H1 (cell line): ENCODE data around the gene MAPRE2. TPM values are rescaled to one million over a fixed set of nuclear protein-coding genes. Genes with fewer than 3 reads are reported as not detected.

Source experiments
- CTCF ChIA-PET: fragments of 300-600 bp; sonication (Branson Sonifier 250); formaldehyde crosslinking; loops from one replicate; lab custom pipeline; 2021; ENCODE audit not compliant: partially characterized antibody; lab: Charles Lee
- POLR2A ChIA-PET: fragments of 300-600 bp; sonication (Branson Sonifier 250); formaldehyde crosslinking; loops from one replicate; lab custom pipeline; 2021; ENCODE audit warnings: inconsistent platforms; ENCODE audit not compliant: partially characterized antibody; lab: Charles Lee
- DNase-seq, 2 experiments: peaks; one replicate each; pipeline versions ENCODE4 v3.0.0 to v3.0.0-alpha.2; 2010 to 2022; ENCODE audit warnings: low spot score in 2 of 2, low read depth in 1 of 2, mixed read lengths in 1 of 2
- FAIRE-seq: peaks from 2 replicates; lab custom pipeline; 2011; peaks lifted over from hg19 to GRCh38; lab: Jason Lieb, UNC
- H2AFZ ChIP-seq: 2 replicates; pipeline ENCODE4 v1.8.1; 2012; ENCODE audit warnings: low read length, inconsistent platforms
- H2AK5ac ChIP-seq: 2 replicates; pipeline ENCODE4 v1.6.1; 2013; ENCODE audit warnings: low read depth, low read length
- H2BK120ac ChIP-seq: replicated peaks from 2 replicates; pipeline ENCODE3; 2013; ENCODE audit warnings: low read depth, low read length, inconsistent platforms
- H2BK12ac ChIP-seq: 2 replicates; pipeline ENCODE4 v1.6.1; 2013; ENCODE audit warnings: low read depth, low read length
- H2BK15ac ChIP-seq: 2 replicates; pipeline ENCODE4 v1.6.1; 2013; ENCODE audit warnings: low read length
- H2BK20ac ChIP-seq: 2 replicates; pipeline ENCODE4 v1.6.1; 2013; ENCODE audit warnings: low read length
- H2BK5ac ChIP-seq: 2 replicates; pipeline ENCODE4 v1.6.1; 2013; ENCODE audit warnings: low read depth, low read length
- H3K14ac ChIP-seq: 2 replicates; pipeline ENCODE4 v1.6.1; 2013; ENCODE audit warnings: inconsistent platforms; ENCODE audit not compliant: insufficient read length
- H3K18ac ChIP-seq: 2 replicates; pipeline ENCODE4 v1.6.1; 2013; ENCODE audit warnings: low read length; ENCODE audit errors: extremely low read depth
- H3K23ac ChIP-seq: 2 replicates; pipeline ENCODE4 v1.6.1; 2013; ENCODE audit warnings: inconsistent platforms; ENCODE audit not compliant: insufficient read length
- H3K23me2 ChIP-seq: 2 replicates; pipeline ENCODE4 v1.6.1; 2013; ENCODE audit warnings: low read depth, low read length
- H3K27ac ChIP-seq: 2 replicates; pipeline ENCODE4 v1.6.1; 2011; ENCODE audit warnings: low read depth, low read length, inconsistent platforms
- H3K27me3 ChIP-seq, 4 experiments: replicated peaks in 1 of 4; 1 replicate in 1 of 4; 2 replicates in 3 of 4; pipeline versions ENCODE4 v1.6.1 to v1.8.1; 2011 to 2013; ENCODE audit warnings: low read length in 3 of 4, mild to moderate bottlenecking in 3 of 4, inconsistent platforms in 2 of 4, mixed read lengths in 2 of 4, moderate library complexity in 1 of 4; ENCODE audit not compliant: control insufficient read depth in 3 of 4, insufficient read depth in 3 of 4; ENCODE audit errors: extremely low read depth in 1 of 4
- H3K36me3 ChIP-seq, 4 experiments: 2 replicates each; pipeline versions ENCODE4 v1.6.1 to v1.8.1; 2011 to 2013; ENCODE audit warnings: mild to moderate bottlenecking in 4 of 4, low read length in 3 of 4, moderate library complexity in 2 of 4, control low read depth in 1 of 4, inconsistent platforms in 1 of 4; ENCODE audit not compliant: insufficient read depth in 4 of 4, control insufficient read depth in 2 of 4
- H3K4ac ChIP-seq: replicated peaks from 2 replicates; pipeline ENCODE3; 2013; ENCODE audit warnings: low read length, low read depth, mixed read lengths, inconsistent platforms; ENCODE audit not compliant: insufficient read length
- H3K4me1 ChIP-seq, 4 experiments: replicated peaks in 1 of 4; 1 replicate in 1 of 4; 2 replicates in 3 of 4; pipeline versions ENCODE4 v1.6.1 to v1.8.1; 2011 to 2013; ENCODE audit warnings: low read length in 3 of 4, inconsistent platforms in 2 of 4, mixed read lengths in 1 of 4; ENCODE audit not compliant: insufficient read depth in 4 of 4, control insufficient read depth in 3 of 4
- H3K4me2 ChIP-seq, 2 experiments: 2 replicates each; pipeline versions ENCODE4 v1.6.1 to v1.8.1; 2011 to 2013; ENCODE audit warnings: low read depth in 2 of 2, low read length in 2 of 2, control low read depth in 1 of 2, inconsistent platforms in 1 of 2, mild to moderate bottlenecking in 1 of 2; ENCODE audit not compliant: insufficient read depth in 1 of 2
- H3K4me3 ChIP-seq, 4 experiments: fragments of 200-600, 300-600 bp in 1 of 4; sonication (generic), shearing (Covaris generic), sonication (Bioruptor Twin) in 1 of 4; 2 replicates each; pipeline versions ENCODE4 v1.5.1 to v1.8.1; 2011 to 2016; ENCODE audit warnings: low read length in 4 of 4, low read depth in 3 of 4, control low read depth in 2 of 4, inconsistent platforms in 2 of 4, mild to moderate bottlenecking in 2 of 4, mixed read lengths in 1 of 4, moderate library complexity in 1 of 4; ENCODE audit not compliant: insufficient read depth in 2 of 4; ENCODE audit errors: extremely low read depth in 1 of 4
- H3K56ac ChIP-seq: replicated peaks from 2 replicates; pipeline ENCODE3; 2013; ENCODE audit warnings: low read depth, mild to moderate bottlenecking, mixed read lengths, low read length, inconsistent platforms; ENCODE audit not compliant: insufficient read length
- H3K79me1 ChIP-seq: 2 replicates; pipeline ENCODE4 v1.6.1; 2013; ENCODE audit warnings: low read depth, low read length, control low read depth
- H3K79me2 ChIP-seq, 2 experiments: 2 replicates each; pipeline versions ENCODE4 v1.6.1 to v1.8.1; 2012 to 2013; ENCODE audit warnings: low read length in 2 of 2, mild to moderate bottlenecking in 2 of 2, inconsistent platforms in 1 of 2; ENCODE audit not compliant: insufficient read depth in 2 of 2, control insufficient read depth in 1 of 2
- H3K9ac ChIP-seq, 4 experiments: replicated peaks in 1 of 4; 1 replicate in 1 of 4; 2 replicates in 3 of 4; pipeline versions ENCODE4 v1.6.1 to v1.8.1; 2011 to 2013; ENCODE audit warnings: low read depth in 3 of 4, low read length in 3 of 4, control low read depth in 2 of 4, mild to moderate bottlenecking in 2 of 4, moderate library complexity in 2 of 4, inconsistent platforms in 1 of 4; ENCODE audit errors: extremely low read depth in 1 of 4
- H3K9me3 ChIP-seq, 2 experiments: 2 replicates each; pipeline versions ENCODE4 v1.6.1 to v1.8.1; 2012 to 2013; ENCODE audit warnings: mild to moderate bottlenecking in 2 of 2, moderate library complexity in 2 of 2, control low read depth in 1 of 2, inconsistent platforms in 1 of 2, low read depth in 1 of 2, low read length in 1 of 2, mixed read lengths in 1 of 2; ENCODE audit not compliant: insufficient read depth in 2 of 2
- H4K20me1 ChIP-seq, 2 experiments: replicated peaks in 1 of 2; 2 replicates each; pipeline versions ENCODE3 to v1.8.1; 2011 to 2013; ENCODE audit warnings: inconsistent platforms in 2 of 2, low read length in 2 of 2, mild to moderate bottlenecking in 1 of 2; ENCODE audit not compliant: insufficient read depth in 2 of 2, control insufficient read depth in 1 of 2
- H4K5ac ChIP-seq: 2 replicates; pipeline ENCODE4 v1.6.1; 2013; ENCODE audit warnings: low read length, low read depth, mixed read lengths, inconsistent platforms; ENCODE audit not compliant: insufficient read length
- H4K8ac ChIP-seq: 2 replicates; pipeline ENCODE4 v1.8.0; 2013; ENCODE audit warnings: mild to moderate bottlenecking, moderate library complexity, low read length, inconsistent platforms; ENCODE audit not compliant: insufficient read depth; ENCODE audit errors: extremely low read depth
- H4K91ac ChIP-seq: replicated peaks from 2 replicates; pipeline ENCODE3; 2013; ENCODE audit warnings: low read length, mixed read lengths, inconsistent platforms; ENCODE audit not compliant: insufficient read length
- BACH1 ChIP-seq: IDR thresholded peaks from 2 replicates; pipeline ENCODE4 v1.6.1; 2012; ENCODE audit warnings: low read length, improper control_type of control experiment
- CBX5 ChIP-seq: fragments of 300-800, 300-1000 bp; sonication (generic); IDR thresholded peaks from 2 replicates; pipeline ENCODE4 v1.7.1; 2016; ENCODE audit warnings: antibody characterized with exemption, low read length, low read depth
- JUN ChIP-seq: IDR thresholded peaks from 2 replicates; pipeline ENCODE4 v1.6.1; 2011; ENCODE audit warnings: low read depth, mild to moderate bottlenecking, improper control_type of control experiment, low read length
- POLR2AphosphoS5 ChIP-seq: IDR thresholded peaks from 2 replicates; pipeline ENCODE4 v1.6.1; 2011; ENCODE audit warnings: low read depth, low read length
- RFX5 ChIP-seq: IDR thresholded peaks from 2 replicates; pipeline ENCODE4 v1.6.1; 2011; ENCODE audit warnings: low read depth, low read length, improper control_type of control experiment, borderline replicate concordance
- SIN3A ChIP-seq, 2 experiments: IDR thresholded peaks in 1 of 2; conservative IDR thresholded peaks in 1 of 2; 2 replicates each; pipeline ENCODE4 v1.6.1; 2011 to 2012; ENCODE audit warnings: low read length in 2 of 2, improper control_type of control experiment in 1 of 2, low read depth in 1 of 2, mild to moderate bottlenecking in 1 of 2
- SUZ12 ChIP-seq: fragments of 200-600 bp; sonication (generic); IDR thresholded peaks from 2 replicates; pipeline ENCODE4 v1.6.1; 2012; ENCODE audit warnings: mild to moderate bottlenecking, inconsistent platforms, low read length, moderate library complexity, mixed read lengths
- ZNF274 ChIP-seq: IDR thresholded peaks from 2 replicates; pipeline ENCODE4 v1.7.0; 2012; ENCODE audit warnings: low read length, borderline replicate concordance; ENCODE audit errors: extremely low read depth
- WGBS, 2 experiments: shearing (Covaris generic) in 1 of 2; methylation state at CpG; one replicate each; pipeline versions ENCODE4 v1.1.6 to v1.1.7; 2013 to 2015; ENCODE audit warnings: low lambda C conversion rate in 2 of 2, mixed read lengths in 2 of 2, inconsistent platforms in 1 of 2, low coverage in 1 of 2, missing lambda C conversion rate in 1 of 2; ENCODE audit not compliant: insufficient replicate concordance in 2 of 2, insufficient coverage in 1 of 2, insufficient read length in 1 of 2; ENCODE audit errors: extremely low coverage in 1 of 2, missing lambda C conversion rate in 1 of 2; 5-methylcytosine and 5-hydroxymethylcytosine counted together
- polyA plus RNA-seq, 7 experiments: library from polyadenylated mRNA; depleted of rRNA in 3 of 7; stranded (reverse) in 5 of 7; unstranded in 2 of 7; fragments of >200 nt in 5 of 7; fragments of 200-250 nt in 2 of 7; gene quantifications; 1 replicate in 5 of 7; 2 replicates in 1 of 7; 4 replicates in 1 of 7; pipeline versions ENCODE4 v1.2.1 to v1.2.3, GENCODE V29; 2011 to 2013; ENCODE audit warnings: missing spikeins in 2 of 7, mixed read lengths in 2 of 7
- total RNA-seq: library from RNA; stranded (reverse); fragmentation: NEBNext Ultra II Directional; extraction: Animal tissue kit (Norgen Biotek cat#: 25700); gene quantifications from 2 replicates; pipeline ENCODE4 v1.2.1, GENCODE V29; 2021

Gene MAPRE2
- total and polyA plus RNA-seq, 2 of the 8 experiments (the other 6 are each of a cell fraction or from before 2014, with no cell fraction given): 32.6 to 33.1 TPM

DNA sequence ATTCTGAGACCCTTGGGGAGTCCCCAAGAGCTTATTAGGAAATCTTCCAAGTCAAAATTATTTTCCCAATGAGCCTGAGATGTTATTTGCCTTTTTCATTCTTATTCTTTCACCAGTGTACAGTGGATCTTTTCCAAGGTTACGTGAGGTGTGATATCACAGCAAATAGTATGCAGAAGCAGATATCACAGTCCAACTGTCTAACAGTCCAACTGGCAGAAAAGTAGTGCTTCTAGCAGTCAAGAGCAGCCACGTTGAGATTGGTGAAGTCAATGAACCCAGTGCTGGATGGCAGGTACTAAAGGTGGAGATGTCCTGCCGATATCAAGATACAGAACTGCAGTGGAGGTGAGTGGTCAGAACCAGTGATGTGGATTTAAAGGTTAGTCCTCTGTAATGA, 120.7 kb downstream of the MAPRE2 start:
- Histone ChIP-seq H3K4me1 (no peaks in the 10 kb centered on the region), H3K79me1 (no peaks in the 10 kb centered on the region), H3K4ac (no peak overlapping the region), H3K4me3 (no peak overlapping the region), H3K27ac (no peak overlapping the region), H3K23me2 (no peaks in the 10 kb centered on the region), H2BK12ac (no peak overlapping the region), H3K9me3 (no peaks in the 10 kb centered on the region), H4K5ac (no peak overlapping the region), H2AK5ac (no peak overlapping the region), H3K27me3 (no peaks in the 10 kb centered on the region; a peak in 1 of 7 replicates), H3K18ac (no peak overlapping the region), H3K36me3 (no peaks in the 10 kb centered on the region), H4K91ac (no peak overlapping the region), H4K20me1 (no peaks in the 10 kb centered on the region), H3K9ac (no peak overlapping the region), H2BK15ac (no peak overlapping the region), H2BK120ac (no peak overlapping the region), H3K14ac (no peak overlapping the region), H2BK5ac (no peak overlapping the region), H3K23ac (no peak overlapping the region), H3K4me2 (no peak overlapping the region), H3K56ac (no peak overlapping the region), H3K79me2 (no peaks in the 10 kb centered on the region), H2BK20ac (no peak overlapping the region), H4K8ac (no peak overlapping the region), H2AFZ (no peak overlapping the region)
- POLR2A ChIA-PET: no interaction called here
- FAIRE-seq (no peak), DNase-seq (no peak)
- CTCF ChIA-PET: interaction anchor here (0.7 kb wide), 1 partner anchor 37 kb away, joined by 4 read pairs; no protein-coding TSS in a partner anchor
- WGBS, 2 experiments: 93% methylated on average over 3 of the region's 3 CpGs; no CpG with 5 or more reads in 1 of the 2 experiments
- TF ChIP-seq JUN (no peak), POLR2AphosphoS5 (no peak), BACH1 (no peak), SIN3A (conservative IDR thresholded peaks at IDR 0.05 in 1 of 2, IDR thresholded peaks at IDR 0.05 in 1 of 2; ENCODE audit: low read depth in 1 of 2, low read length in 2 of 2) (no peak), SUZ12 (no peak), ZNF274 (no peak), CBX5 (no peak), RFX5 (no peak)
